IPS DF 6.9 (cell line): ENCODE results near the gene KRT222.

Experiments used
- DNase-seq: peaks from one replicate; pipeline ENCODE4 v3.0.0-alpha.2; 2013; ENCODE audit warnings: low read depth, low spot score
- H3K27ac ChIP-seq: one replicate; pipeline ENCODE4 v1.5.1; 2013; ENCODE audit warnings: low read length, control low read depth
- H3K27me3 ChIP-seq: 2 replicates; pipeline ENCODE4 v1.6.1; 2013; ENCODE audit warnings: mild to moderate bottlenecking, low read length; ENCODE audit not compliant: control insufficient read depth, insufficient read depth
- H3K36me3 ChIP-seq: 2 replicates; pipeline ENCODE4 v1.6.1; 2013; ENCODE audit warnings: low read length; ENCODE audit not compliant: control insufficient read depth, insufficient read depth
- H3K4me1 ChIP-seq: 2 replicates; pipeline ENCODE4 v1.6.1; 2013; ENCODE audit warnings: low read length; ENCODE audit not compliant: control insufficient read depth, insufficient read depth
- H3K4me3 ChIP-seq: 2 replicates; pipeline ENCODE4 v1.5.1; 2013; ENCODE audit warnings: mild to moderate bottlenecking, low read length
- H3K9me3 ChIP-seq: 2 replicates; pipeline ENCODE4 v1.6.1; 2013; ENCODE audit warnings: low read length, inconsistent platforms; ENCODE audit not compliant: control insufficient read depth, insufficient read depth
- WGBS: extraction: QIAGEN DNeasy Blood & Tissue Kit; methylation state at CpG from one replicate; pipeline ENCODE4 v1.1.7; 2013; ENCODE audit warnings: mixed read lengths, missing lambda C conversion rate; ENCODE audit not compliant: insufficient read length, insufficient coverage; 5-methylcytosine and 5-hydroxymethylcytosine counted together

The KRT222 gene

GRCh38 chr17:40607641-40608040 lies 57.3 kb downstream of the KRT222 start:
- H3K27me3 ChIP-seq = no peaks in the 10 kb centered on the region
- peaks cover 4% of the 10 kb centered on the region; the same call in 1 of the 2 replicates for H3K4me1 ChIP-seq
- no peak overlapping the region for H3K27ac ChIP-seq
- no CpG with 5 or more reads among the region's 5 CpGs for WGBS
- no peak for DNase-seq
- no peaks in the 10 kb centered on the region for H3K36me3 ChIP-seq
- H3K9me3 ChIP-seq = no peaks in the 10 kb centered on the region
- H3K4me3 ChIP-seq = no peak overlapping the region

GRCh38 chr17:40606548-40607353 lies 58.2 kb downstream of the KRT222 start:
- no CpG with 5 or more reads among the region's 10 CpGs for WGBS

GRCh38 chr17:40605306-40605705 lies 59.7 kb downstream of the KRT222 start:
- H3K36me3 ChIP-seq = no peaks in the 10 kb centered on the region
- H3K4me3 ChIP-seq = no peak overlapping the region
- WGBS = no CpG with 5 or more reads among the region's 6 CpGs
- H3K27ac ChIP-seq = no peak overlapping the region
- no peaks in the 10 kb centered on the region for H3K9me3 ChIP-seq
- no peak for DNase-seq
- H3K27me3 ChIP-seq = no peaks in the 10 kb centered on the region
- peaks cover 4% of the 10 kb centered on the region; the same call in 1 of the 2 replicates for H3K4me1 ChIP-seq

More at GRCh38 chr17:40606548-40607353, 58.2 kb downstream of the KRT222 start:
- Histone ChIP-seq H3K4me3 (no peak overlapping the region), H3K27me3 (no peaks in the 10 kb centered on the region), H3K27ac (no peak overlapping the region), H3K4me1 (peaks cover 4% of the 10 kb centered on the region; the same call in 1 of the 2 replicates), H3K9me3 (no peaks in the 10 kb centered on the region), H3K36me3 (no peaks in the 10 kb centered on the region)
- DNase-seq = no peak
